Neural cell (in vitro differentiated cells): ENCODE measurements around the gene SLAMF1. TPM values are rescaled to one million over a fixed set of nuclear protein-coding genes. Genes with fewer than 3 reads are reported as not detected.

Experiments used
- H2AFZ ChIP-seq: fragments of 200-600, 300-800 bp; sonication (generic), shearing (Covaris generic); 2 replicates; pipeline ENCODE4 v1.6.0; 2014; ENCODE audit warnings: low read depth, mild to moderate bottlenecking, antibody characterized with exemption, low read length, moderate library complexity
- H3F3A ChIP-seq: fragments of 200-600 bp; shearing (Covaris generic); 2 replicates; pipeline ENCODE4 v1.6.1; 2016; ENCODE audit warnings: mild to moderate bottlenecking, moderate library complexity, mixed read lengths, antibody characterized with exemption, low read length; ENCODE audit not compliant: insufficient read depth, poor library complexity, severe bottlenecking
- H3K27ac ChIP-seq: fragments of 200-600, 300-800 bp; sonication (generic), shearing (Covaris generic); 2 replicates; pipeline ENCODE4 v1.5.1; 2014; ENCODE audit warnings: mild to moderate bottlenecking, low read length, moderate library complexity
- H3K27me3 ChIP-seq: fragments of 300-800, 200-600 bp; sonication (generic), shearing (Covaris generic); 2 replicates; pipeline ENCODE4 v1.6.0; 2014; ENCODE audit warnings: mild to moderate bottlenecking, low read depth, low read length, moderate library complexity; ENCODE audit not compliant: insufficient read depth
- H3K36me3 ChIP-seq: fragments of 300-800, 200-600 bp; sonication (generic), shearing (Covaris generic); 2 replicates; pipeline ENCODE4 v1.5.1; 2014; ENCODE audit warnings: mild to moderate bottlenecking, antibody characterized with exemption, low read length, moderate library complexity; ENCODE audit not compliant: insufficient read depth
- H3K4me2 ChIP-seq: fragments of 300-800, 200-600 bp; sonication (generic), shearing (Covaris generic); 2 replicates; pipeline ENCODE4 v1.6.0; 2014; ENCODE audit warnings: mild to moderate bottlenecking, low read length
- H3K4me3 ChIP-seq: fragments of 300-800, 200-600 bp; sonication (generic), shearing (Covaris generic); 2 replicates; pipeline ENCODE4 v1.5.1; 2014; ENCODE audit warnings: mild to moderate bottlenecking, low read length, moderate library complexity
- H3K79me2 ChIP-seq: fragments of 200-600 bp; shearing (Covaris generic); replicated peaks from 2 replicates; pipeline ENCODE4 v1.6.0; 2014; ENCODE audit warnings: mild to moderate bottlenecking, low read length, moderate library complexity; ENCODE audit not compliant: insufficient read depth
- H3K9ac ChIP-seq: fragments of 300-800, 200-600 bp; sonication (generic), shearing (Covaris generic); 2 replicates; pipeline ENCODE4 v1.6.1; 2016; ENCODE audit warnings: mild to moderate bottlenecking, low read length, mixed read lengths
- H3K9me2 ChIP-seq: fragments of 200-600 bp; shearing (Covaris generic); 2 replicates; pipeline ENCODE4 v1.6.1; 2016; ENCODE audit warnings: mild to moderate bottlenecking, low read length, mixed read lengths; ENCODE audit not compliant: insufficient read depth
- H3K9me3 ChIP-seq: fragments of 200-600, 300-800 bp; sonication (generic), shearing (Covaris generic); 2 replicates; pipeline ENCODE4 v1.6.1; 2016; ENCODE audit warnings: mild to moderate bottlenecking, mixed run types, low read length, moderate library complexity, mixed read lengths
- H4K20me1 ChIP-seq: fragments of 200-600 bp; shearing (Covaris generic); 2 replicates; pipeline ENCODE4 v1.6.1; 2016; ENCODE audit warnings: mild to moderate bottlenecking, mixed run types; ENCODE audit not compliant: insufficient read depth
- CTCF ChIP-seq: fragments of 450-650 bp; IDR thresholded peaks from 2 replicates; pipeline ENCODE4 v1.5.1; 2014; ENCODE audit warnings: antibody characterized with exemption, mild to moderate bottlenecking, moderate library complexity; ENCODE audit not compliant: poor library complexity, severe bottlenecking
- EP300 ChIP-seq: fragments of 450-650 bp; conservative IDR thresholded peaks from 2 replicates; pipeline ENCODE4 v1.6.1; 2014; ENCODE audit warnings: antibody characterized with exemption, mild to moderate bottlenecking, moderate library complexity; ENCODE audit not compliant: poor library complexity, severe bottlenecking
- EZH2 ChIP-seq: fragments of 200-600, 300-800 bp; shearing (Covaris generic), sonication (generic); IDR thresholded peaks from 2 replicates; pipeline ENCODE4 v1.6.1; 2014; ENCODE audit warnings: antibody characterized with exemption, low read length, borderline replicate concordance, mild to moderate bottlenecking; ENCODE audit not compliant: insufficient read depth, poor library complexity, severe bottlenecking
- MXI1 ChIP-seq: fragments of 450-650 bp; conservative IDR thresholded peaks from 2 replicates; pipeline ENCODE4 v1.6.1; 2014; ENCODE audit warnings: antibody characterized with exemption, mild to moderate bottlenecking; ENCODE audit not compliant: poor library complexity, severe bottlenecking
- POLR2AphosphoS5 ChIP-seq: IDR thresholded peaks from 2 replicates; pipeline ENCODE4 v1.6.1; 2012
- RAD21 ChIP-seq: fragments of 450-650 bp; conservative IDR thresholded peaks from 2 replicates; pipeline ENCODE4 v1.6.1; 2014; ENCODE audit warnings: antibody characterized with exemption, mild to moderate bottlenecking, moderate library complexity
- REST ChIP-seq: IDR thresholded peaks from 2 replicates; pipeline ENCODE4 v1.6.1; 2012; ENCODE audit warnings: borderline replicate concordance
- SMC3 ChIP-seq: fragments of 450-650 bp; conservative IDR thresholded peaks from 2 replicates; pipeline ENCODE4 v1.6.1; 2014; ENCODE audit warnings: antibody characterized with exemption, mild to moderate bottlenecking, moderate library complexity; ENCODE audit not compliant: poor library complexity
- TAF1 ChIP-seq: IDR thresholded peaks from 2 replicates; pipeline ENCODE4 v1.6.1; 2012; ENCODE audit warnings: low read depth
- polyA plus RNA-seq: library from polyadenylated mRNA; depleted of rRNA; stranded (reverse); fragments of >200 nt; gene quantifications from 2 replicates; pipeline ENCODE4 v1.2.3, GENCODE V29; 2014

The SLAMF1 gene
- polyA plus RNA-seq, 1 donor from 2014 or later: not detected

- no peaks in the 10 kb centered on the region for H3K9me3 ChIP-seq
- no peak overlapping the region for H3K9ac ChIP-seq
- H4K20me1 ChIP-seq: no peaks in the 10 kb centered on the region
- H3K4me2 ChIP-seq: no peak overlapping the region
- no peaks in the 10 kb centered on the region for H3K36me3 ChIP-seq
- H3K9me2 ChIP-seq: no peaks in the 10 kb centered on the region
- no peaks in the 10 kb centered on the region for H3K27me3 ChIP-seq
- H2AFZ ChIP-seq: no peak overlapping the region
- H3K4me3 ChIP-seq: no peak overlapping the region
- no peak for TF ChIP-seq RAD21
- TF ChIP-seq POLR2AphosphoS5: no peak
- no peak for TF ChIP-seq MXI1
- no peak for TF ChIP-seq EZH2
- TF ChIP-seq SMC3: no peak
- no peak for TF ChIP-seq EP300
- no peak for TF ChIP-seq TAF1
- TF ChIP-seq CTCF: no peak
- TF ChIP-seq REST: no peak
- no peaks in the 10 kb centered on the region for H3F3A ChIP-seq
- no peak overlapping the region for H3K27ac ChIP-seq
- no peaks in the 10 kb centered on the region for H3K79me2 ChIP-seq
These were observed 16.1 kb upstream of the SLAMF1 start for GRCh38 chr1:160662910-160663309.

GRCh38 chr1:160659566-160659965 lies 12.7 kb upstream of the SLAMF1 start:
- Histone ChIP-seq H3K9me3 (no peaks in the 10 kb centered on the region), H3K4me2 (no peak overlapping the region), H3K27ac (no peak overlapping the region), H4K20me1 (no peaks in the 10 kb centered on the region), H3F3A (no peaks in the 10 kb centered on the region), H3K27me3 (no peaks in the 10 kb centered on the region), H3K36me3 (no peaks in the 10 kb centered on the region), H3K9ac (no peak overlapping the region), H3K79me2 (no peaks in the 10 kb centered on the region), H3K4me3 (no peak overlapping the region), H2AFZ (no peak overlapping the region), H3K9me2 (no peaks in the 10 kb centered on the region)
- TF ChIP-seq POLR2AphosphoS5 (no peak), TAF1 (no peak), REST (no peak), EP300 (no peak), CTCF (no peak), EZH2 (no peak), RAD21 (no peak), MXI1 (no peak), SMC3 (no peak)
